Fibroblast of skin of abdomen (primary cell): ENCODE data around the gene IFI27L1.

Source experiments
- DNase-seq: peaks from one replicate; pipeline ENCODE4 v3.0.0-alpha.2; 2013

The IFI27L1 gene

DNA sequence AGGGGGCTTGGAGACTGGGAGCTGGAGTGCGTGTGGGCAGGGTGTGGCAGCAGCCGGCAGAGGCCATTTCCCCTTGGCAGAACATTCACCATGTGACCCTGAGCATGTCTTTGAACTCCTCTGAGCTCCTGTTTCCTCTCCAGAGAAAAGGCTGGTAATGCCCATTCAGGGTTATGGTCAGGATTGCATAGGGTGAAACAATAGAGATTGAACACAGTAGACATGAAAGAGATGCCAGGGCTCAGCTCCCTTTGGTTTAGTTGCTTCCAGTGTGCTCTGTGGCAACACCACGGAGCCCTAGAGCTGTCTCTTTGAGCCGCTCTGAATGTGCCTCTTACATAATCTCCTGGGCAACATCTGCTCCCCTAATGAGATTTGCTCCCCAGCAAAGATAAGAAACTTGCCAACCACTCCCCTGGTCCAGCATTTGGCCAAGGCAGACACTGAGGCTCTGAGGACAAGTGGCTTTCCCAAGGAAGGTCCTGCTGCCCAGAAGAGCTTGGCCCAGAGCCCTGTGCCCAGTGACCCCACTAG lies 34.0 kb downstream of the IFI27L1 start:
- no peak for DNase-seq

DNA sequence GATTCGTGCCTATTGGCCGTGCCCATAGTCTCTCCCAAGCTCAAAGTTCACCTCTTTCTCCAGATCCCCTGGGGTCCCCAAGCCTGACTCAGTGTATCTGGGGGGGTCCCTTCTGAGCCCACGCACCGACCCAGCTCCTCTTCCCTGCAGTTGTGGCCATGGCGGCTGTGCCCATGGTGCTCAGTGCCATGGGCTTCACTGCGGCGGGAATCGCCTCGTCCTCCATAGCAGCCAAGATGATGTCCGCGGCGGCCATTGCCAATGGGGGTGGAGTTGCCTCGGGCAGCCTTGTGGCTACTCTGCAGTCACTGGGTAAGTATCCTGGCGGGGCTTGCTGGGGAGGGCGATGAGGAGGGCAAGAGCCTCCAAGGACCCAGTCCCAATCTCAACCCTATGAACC lies 34.5 kb downstream of the IFI27L1 start:
- DNase-seq, result no peak

DNA sequence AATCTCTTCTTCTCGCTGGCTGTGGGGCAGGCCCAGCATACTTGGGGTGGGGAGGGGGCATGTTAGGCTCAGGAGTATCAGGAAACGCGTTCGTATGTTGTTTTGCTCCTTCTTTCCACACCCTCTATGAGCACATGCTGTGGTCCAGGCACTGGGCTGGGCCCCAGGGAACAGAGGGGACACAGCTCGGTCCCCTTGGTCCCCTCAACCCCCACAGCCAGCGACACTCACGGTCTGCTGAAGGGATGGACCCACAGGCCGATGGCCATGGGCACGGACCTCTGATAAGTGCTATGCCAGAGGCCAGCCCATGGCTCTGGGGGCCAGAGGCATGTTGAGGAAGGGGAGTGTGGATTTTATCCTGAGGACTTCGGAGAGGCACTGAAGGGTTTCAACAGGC lies 35.6 kb downstream of the IFI27L1 start:
- no peak for DNase-seq

DNA sequence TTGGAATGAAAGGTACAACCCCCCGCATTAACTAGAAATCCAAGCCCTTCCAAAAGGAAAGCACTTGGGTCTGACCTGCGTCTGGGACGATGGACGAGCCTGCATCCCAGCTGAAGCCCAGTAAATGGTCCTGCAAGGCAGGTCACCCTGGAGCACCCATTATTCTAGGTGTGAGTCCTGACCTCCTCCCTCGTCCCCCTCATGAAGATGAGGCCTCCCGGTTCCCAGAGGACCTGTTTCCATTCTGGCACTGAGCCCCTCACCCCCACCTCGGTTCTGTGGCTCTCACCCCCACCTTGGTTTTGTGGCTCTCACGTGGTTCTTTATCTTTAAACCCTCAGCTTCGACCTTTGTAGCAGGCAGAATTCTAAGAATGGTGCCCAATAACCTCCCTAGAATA lies 36.7 kb downstream of the IFI27L1 start:
- DNase-seq, result no peak

DNA sequence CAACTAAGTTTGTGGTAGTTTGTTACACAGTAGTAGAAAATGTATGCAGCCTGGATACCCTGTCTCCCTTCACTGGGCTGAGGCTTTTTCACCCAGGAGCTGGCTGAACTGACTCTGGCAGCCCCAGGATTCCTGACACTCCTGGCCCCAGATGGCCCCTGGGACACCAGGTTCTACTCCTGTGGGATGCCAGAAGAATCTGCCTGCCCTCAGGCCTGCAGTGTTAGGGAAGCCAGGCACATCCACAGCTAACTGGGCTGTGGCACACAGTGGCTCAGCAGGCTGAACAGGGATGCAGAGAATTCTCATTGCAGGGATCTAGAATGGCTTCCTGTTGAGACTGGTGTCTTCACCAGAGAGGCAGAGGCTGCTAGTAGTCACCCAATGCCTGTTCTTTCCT lies 38.0 kb downstream of the IFI27L1 start:
- DNase-seq, result no peak

DNA sequence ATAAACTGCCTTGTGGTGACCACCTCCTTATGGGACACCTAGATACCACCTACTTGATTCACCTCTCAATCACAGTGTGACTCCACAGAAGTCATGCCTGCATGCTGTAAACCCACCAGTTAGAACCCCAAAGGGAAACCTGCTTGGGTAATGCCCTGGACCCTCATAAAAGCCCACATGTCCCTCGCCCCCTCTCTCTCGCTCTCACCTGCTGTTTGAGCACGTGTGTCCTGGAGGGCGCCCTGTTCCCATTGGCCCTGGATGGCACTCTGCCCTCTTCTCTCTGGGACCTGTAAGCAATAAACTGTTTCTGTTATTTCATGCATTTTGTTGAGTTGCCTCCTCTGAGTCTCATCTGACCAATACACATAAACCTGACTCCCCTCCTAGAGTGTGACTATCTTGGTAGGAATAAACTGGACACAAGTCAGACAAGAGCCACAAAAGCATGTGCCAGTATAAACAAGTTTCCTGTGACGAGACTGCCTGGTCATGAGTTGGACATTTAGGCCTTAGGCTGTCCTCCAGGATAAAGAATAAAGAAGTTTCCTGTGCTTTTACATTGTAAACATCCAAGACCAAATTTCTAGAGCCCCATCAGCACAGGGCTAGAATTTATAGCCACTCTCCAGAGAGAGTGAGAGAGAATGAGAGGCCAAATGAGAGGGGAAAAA lies 39.7 kb downstream of the IFI27L1 start:
- no peak for DNase-seq

DNA sequence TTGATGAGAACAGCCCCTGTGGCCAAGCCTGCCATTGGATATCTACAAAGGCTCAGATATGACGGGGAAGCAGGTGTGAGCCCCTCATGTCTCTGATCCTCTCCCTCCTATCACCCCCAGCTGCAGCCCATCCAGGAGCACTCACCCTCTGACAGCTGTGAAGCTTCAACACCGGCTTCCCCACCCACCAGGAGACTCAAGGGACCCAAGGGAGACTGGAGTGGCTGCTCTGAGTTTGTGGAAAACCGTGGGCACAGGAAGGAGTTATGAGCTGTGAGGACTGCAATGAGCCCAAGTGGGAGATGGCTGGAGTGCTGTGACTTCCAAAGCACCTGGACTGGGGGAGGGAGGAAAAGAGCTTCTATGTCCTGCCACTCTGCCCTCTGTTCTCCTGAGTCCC lies 40.4 kb downstream of the IFI27L1 start:
- DNase-seq, result no peak

DNA sequence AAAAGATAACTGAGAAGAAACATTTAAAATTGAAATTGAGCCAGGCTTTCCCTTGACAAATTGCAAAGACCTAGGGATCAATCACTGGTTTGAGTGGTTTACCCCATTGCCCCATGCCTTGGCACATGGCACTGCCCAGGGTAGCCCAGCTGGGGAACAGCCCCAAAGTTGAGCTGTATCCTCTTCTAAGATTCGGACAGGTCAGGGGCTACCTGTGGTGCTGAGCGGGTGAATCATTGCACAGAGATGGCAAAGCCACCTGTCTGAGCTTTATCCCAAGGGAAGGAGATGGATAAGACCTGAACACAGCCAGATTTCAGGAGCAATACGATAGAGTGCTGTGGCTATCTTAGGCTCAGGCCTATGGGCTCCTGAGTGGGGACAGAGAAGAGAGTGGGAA lies 41.3 kb downstream of the IFI27L1 start:
- no peak for DNase-seq

DNA sequence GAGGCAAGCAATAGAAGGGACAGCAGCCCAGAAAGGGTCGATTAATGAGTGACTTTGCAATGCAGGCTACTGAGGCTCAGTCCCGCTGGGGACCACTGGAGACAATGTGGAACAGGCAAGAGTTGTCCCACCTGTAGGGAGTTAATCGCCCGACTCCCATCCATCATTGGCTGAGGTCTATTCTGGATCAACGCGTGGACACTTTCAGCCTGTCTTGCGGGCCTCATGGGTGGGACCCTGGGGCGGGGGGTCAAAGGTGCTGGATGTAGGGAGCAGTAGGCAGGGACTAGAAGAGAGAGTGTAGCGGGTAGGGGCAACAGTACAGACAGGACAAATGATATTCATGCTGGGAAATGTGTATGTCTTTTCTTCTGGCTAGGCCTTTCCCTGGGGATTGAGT lies 42.2 kb downstream of the IFI27L1 start:
- DNase-seq, result no peak

DNA sequence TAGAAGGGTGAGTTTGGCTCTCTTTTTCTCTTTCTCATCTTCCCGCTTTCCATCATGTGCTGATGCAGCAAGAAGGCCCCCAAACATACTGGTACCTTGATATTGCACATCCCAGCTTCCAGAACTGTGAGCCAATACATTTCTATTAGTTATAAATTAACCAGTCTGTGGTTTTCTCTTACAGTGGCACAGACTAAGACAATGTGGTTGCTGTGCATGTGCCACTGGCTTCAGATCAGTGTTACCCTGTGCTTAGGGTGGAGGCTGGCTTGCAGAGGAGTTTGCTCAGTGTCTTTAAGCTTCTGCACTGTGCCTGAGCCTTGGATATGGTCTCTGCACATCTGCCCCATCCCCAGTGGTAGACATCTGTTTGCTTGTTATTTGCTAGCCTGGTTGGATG lies 42.8 kb downstream of the IFI27L1 start:
- no peak for DNase-seq

DNA sequence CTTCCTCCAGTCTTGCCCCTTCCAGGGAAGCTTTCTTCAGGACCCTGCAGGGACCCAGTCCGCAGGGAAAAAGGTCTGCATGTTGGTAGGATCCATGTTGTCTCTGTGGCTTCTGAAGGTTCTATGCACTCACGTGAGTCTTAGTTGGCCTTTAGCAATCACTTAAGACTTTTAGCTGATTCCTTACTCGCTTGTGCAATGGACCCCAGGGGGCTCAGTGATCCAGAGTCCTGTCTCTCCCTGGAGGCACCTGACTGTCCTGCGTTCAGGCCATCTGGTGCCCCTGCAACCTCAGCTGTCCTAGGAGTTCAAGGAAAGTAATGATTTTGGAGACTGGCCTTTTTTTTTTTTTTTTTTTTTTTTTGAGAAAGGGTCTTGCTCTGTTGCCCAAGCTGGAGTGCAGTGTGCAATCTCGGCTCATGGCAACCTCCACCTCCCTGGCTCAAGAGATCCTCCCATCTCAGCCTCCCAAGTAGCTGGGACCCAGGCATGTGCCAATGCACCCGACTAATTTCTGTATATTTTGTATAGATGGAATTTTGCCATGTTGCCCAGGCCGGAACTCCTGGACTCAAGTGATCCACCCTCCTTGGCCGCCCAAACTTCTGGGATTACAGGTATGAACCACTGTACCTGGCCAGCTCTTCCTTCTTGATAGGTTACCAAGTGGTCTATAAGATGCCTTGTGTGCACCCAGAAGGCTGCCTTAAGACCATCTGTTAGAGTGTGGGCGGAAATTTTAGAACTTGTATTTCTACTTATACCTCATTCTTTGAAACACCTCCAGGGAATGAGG lies 43.7 kb downstream of the IFI27L1 start:
- DNase-seq, result no peak

DNA sequence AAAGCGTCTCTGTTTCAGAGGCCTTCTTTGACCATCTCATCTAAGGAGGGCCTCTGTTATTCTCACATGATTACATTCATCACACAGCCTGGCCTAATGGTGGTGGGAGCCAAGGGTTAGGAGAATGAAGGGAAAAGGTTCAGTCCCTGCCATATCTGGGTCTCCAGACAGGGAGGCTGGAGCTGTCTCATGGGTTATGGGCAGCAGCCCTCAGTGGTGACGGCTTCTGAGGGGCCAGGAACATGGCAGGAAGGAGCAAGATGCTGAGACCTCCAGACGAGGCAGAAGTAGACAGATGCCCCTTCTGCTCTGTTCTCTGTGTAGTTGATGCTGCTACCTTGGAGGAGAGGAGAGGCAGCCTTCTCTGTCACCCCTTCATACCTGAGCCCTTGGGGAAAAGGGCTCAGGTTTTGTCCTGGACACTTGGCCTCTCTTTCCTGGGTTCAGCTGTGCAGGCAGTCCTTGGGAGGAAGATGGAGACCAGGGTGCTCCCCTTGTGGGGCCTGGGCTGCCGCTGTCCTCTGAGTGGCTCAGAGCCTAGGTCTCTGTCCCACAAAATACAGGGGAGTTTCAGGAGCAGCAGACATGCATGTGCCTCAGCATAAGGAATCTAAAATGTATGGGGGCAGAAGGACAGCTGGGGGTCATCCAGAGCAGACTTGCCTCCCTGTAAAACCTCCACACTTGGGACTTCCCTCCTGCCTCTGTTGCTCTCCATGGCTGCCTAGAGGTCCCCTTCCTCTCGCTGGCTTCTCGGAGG lies 44.7 kb downstream of the IFI27L1 start:
- DNase-seq, result no peak

DNA sequence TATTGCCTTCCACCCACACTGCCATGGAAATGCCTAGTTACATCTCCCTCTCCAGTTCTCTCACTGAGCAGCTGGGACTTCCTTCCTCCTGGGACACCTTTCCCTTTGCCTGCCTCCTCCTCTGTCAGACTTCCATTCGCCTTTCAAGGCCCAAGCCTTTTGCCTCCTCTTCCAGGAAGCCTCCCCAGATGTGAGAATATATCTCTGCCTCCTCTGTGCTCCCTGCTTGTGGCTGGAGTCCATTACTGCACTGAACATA lies 45.2 kb downstream of the IFI27L1 start:
- DNase-seq, result no peak

DNA sequence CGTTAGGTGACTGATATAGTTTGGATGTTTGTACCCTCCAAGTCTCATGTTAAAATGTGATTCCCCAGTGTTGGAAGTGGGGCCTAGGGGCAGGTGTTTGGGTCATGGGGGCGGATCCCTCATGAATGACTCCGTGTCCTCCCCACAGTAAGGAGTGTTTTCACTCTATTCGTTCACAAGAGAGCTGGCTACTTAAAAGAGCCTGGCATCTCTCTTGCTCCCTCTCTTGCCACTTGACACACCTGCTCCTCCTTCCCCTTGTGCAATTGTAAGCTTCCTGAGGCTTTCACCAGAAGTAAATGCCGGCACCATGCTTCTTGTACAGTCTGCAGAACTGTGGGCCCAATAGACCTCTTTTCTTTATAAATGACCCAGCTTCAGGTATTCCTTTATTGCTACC lies 45.7 kb downstream of the IFI27L1 start:
- no peak for DNase-seq

DNA sequence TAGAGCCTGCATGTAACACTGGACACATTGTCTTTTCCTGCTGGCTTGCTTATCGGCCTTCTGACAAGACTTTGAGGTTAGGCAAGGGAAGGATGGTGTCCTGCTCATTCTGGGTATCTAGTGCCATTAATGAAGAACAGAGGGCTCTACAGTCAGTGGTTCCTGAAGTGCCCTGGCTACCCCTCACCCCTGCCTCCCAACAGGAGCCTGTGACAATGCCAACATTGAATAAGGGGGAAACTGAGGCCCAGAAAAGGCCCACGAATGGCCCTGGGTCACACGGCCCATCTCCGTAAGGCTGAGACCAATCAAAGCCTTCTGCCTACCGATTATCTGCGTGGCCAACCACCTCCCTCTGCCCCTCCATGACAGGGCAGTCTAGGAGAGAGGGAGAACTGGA lies 46.2 kb downstream of the IFI27L1 start:
- no peak for DNase-seq

DNA sequence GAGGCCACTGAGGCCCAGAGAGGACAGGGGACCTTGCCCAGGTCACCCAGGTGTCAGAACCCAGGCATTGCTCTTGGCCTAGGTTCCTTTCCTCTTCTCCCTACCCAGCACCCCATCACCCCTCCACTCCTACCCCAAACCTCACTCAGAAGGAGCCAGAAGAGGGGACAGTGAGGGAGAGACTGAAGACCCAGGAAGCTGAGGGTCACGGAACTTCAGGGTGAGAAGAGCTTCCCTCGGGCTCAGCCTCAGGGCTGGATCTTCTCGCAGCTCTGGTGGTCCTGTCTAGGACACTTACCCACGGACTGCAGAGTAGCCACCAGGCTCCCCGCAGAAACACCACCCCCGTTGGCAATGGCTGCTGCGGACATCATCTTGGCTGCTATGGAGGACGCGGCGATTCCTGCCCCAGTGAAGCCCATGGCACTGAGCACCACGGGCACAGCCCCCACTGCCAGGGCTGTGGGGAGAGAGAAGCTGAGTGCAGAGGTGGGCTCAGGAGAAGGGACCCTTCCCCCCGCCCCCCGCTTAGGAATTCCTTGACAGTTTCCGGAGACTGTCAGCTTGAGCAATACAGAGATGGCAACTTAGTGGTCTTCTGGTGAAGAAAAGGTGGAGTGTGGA lies 47.2 kb downstream of the IFI27L1 start:
- no peak for DNase-seq

DNA sequence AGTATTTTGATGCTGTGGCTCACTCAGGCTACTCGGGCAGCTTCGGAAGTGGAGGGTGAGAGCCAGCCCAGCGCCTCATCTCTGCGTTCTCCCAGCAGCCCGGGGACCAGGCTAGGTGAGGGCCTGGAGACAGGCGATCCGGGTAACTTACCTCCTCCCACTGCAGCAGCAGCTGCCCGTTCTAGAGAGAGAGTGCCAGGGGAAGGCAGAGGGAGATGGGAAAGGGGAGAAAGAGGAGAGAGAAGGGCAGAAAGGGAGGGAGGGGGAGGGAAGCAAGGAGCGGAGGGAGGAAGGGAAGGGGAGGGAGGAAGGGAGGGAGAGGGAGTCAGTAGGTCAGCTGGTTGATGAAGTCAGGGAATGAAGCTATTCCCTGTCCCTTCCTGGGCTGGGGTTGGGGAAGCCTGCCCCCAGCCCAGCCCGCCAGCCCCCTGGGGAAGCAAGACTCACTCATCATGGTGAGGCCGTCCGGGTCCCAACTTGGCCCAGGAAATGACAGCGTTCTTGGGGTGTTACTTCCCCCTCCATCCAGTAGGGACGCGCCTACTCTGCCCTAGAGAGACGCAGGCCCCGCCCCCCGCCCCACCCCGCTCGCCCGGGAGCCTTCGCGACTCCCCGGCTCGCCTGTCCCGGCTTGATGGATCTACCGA lies 48.1 kb downstream of the IFI27L1 start, which contains the start of gene IFI27L2:
Gene IFI27L2, minus strand, starts transcription at position 494 of the 647 bp plus-strand sequence. Its CDS starts 40 bp downstream, at position 454.
- peak; percentile 86 for DNase-seq

DNA sequence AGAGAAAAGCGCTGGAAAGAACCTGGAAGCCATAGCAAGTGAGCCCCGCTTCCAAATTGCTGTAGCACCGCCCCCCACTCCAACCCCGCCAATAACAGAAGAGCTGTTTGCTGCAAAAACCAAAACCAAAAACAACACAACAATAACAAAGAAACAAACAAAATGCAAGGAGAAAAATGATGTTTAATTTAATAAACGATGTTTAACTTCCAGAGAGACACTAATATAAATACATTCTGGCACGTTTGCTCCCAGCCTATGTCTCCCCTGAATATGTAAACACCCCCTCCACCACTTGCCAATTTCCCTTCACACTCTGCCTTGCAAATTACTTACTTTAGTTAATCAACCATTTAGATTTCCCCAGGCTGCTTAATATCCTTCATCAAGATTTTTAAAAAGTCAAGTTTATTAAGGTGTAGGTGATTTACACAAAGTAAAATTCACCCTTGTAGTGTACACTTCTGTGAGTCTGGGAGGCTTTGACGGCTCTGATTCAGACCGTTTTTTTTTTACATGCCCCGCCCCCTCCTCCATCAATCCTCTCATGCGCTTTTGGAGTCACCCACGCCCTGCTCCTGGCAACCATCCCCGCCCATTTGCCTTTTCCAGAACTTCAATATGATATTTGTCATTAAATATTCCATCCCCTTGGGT lies 48.8 kb downstream of the IFI27L1 start:
- DNase-seq, result peak; percentile 49

DNA sequence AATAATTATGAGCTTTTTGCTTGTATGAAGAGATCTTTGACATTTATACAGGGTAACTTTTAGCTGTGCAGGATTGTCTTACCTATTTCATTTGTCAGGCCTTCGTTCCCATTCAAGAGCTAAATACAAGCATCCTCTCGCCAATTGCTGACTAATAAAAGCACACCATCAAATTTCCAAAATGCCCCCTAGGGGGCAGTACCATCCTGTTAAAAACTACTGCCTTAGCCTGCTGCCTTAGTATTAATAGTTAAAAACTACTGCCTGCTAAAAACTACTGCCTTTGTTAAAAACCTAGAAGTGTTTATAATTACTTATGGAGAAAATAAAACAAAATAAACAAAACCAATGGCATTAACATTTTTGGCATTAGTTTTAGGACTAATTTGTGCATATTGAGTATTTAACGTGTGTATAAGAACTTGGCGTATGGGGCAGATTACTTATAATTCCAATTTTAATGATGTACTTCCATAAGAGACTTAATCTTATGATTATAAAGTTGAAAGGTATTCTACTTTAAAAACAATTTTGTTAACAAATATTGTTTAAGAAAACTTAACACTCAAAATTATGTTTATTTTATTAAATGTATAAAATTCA lies 51.3 kb downstream of the IFI27L1 start:
- DNase-seq, result peak; percentile 65

DNA sequence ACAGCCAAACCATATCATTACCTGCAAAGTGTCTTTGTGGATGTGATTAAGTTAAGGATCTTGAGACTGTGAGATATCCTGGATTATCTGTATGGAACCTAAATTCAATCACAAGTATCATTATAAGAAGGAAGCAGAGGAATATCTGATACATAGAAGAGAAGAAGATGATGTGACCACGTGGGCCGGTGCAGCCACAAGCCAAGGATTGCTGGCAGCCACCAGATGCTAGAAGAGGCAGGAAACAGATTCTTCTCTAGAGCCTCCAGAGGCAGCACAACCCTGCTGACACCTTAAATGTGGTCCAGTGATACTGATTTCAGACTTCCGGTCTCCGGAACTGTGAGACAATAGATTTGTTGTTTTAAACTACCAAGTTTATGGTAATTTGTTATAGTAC lies 54.4 kb downstream of the IFI27L1 start:
- no peak for DNase-seq

DNA sequence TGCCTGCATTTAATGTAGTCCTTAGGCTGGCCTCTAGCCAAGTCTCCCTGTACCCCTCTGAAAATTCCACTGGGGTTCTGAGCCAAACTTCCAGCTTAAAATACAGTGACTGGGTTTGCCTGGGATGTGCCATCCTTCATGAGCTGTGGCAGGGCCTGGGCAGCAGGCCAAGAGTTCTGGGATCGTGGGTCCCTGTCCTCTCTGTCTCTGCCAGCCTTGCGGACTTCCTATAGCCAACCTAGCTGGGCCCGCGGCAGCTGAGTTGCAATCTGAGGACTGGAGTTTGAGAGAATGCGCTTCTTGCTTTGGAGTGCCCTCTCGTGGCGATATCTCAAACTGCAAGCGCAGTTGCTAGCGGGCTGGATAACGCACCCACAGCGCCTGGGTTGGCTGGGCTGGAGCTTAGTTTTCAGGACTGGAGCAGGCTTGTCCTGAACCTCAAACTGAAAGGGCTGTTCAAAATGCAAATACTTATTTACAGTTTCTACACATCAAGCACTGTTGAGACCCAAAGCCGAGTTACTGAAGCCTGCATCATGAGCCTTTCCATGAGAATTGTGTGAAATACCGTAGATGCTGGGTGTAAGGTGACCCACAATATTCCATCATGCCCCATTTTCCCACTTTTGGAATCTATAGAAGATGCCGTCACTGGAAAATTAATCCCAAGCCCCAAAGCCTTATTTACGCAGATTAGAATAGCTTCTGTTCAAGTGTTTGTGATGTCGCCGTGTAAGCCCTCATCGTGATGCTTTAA lies 55.6 kb downstream of the IFI27L1 start:
- peak; percentile 78 for DNase-seq
